Measurements from ENCODE around the gene GALNT6. TPM values are rescaled to one million over a fixed set of nuclear protein-coding genes. Genes with fewer than 3 reads are reported as not detected.
A peak's percentile ranks its signal among the peaks of the same experiment; 100 is the strongest.
"Not testable (repeated sequence)": the region's sequence is repeated elsewhere in the genome, so short reads cannot be mapped to it uniquely, and the experiment has no call there.

GALNT6 gene
- total RNA-seq, 6 experiments from 2014 or later: 68.2 to 93.9 (median 71.7) TPM

DNA sequence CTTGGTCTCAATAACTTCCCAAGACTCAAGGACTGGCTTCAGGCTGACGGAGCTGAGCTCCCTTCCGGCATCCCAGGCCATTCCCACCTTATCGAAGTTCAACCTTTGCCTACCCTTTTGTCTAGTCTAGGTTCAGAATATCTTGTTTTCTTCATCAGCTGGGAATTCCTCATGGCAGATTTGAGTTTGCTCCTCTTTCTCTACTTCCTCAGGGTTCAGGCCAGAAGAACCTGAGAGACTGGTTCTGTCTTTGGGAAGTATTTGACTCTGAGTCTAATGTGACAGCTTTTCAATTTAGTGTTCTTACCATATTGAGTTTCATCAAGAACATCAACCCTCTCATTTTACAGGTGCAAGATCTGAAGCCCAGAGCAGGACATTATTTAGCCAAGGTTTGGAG, 69.3 kb downstream of the GALNT6 start:
- Mint-ChIP-seq H3K4me3 (no peak overlapping the region), H3K4me1 (ENCODE audit: low read depth) (peaks cover 30% of the 10 kb centered on the region), H3K27me3 (ENCODE audit: insufficient read depth) (peaks cover 3% of the 10 kb centered on the region), H3K27ac (no peak overlapping the region), H3K36me3 (ENCODE audit: low read depth) (no peaks in the 10 kb centered on the region), H3K9me3 (no peaks in the 10 kb centered on the region)
- DNase-seq: no peak
- TF ChIP-seq, protein P1, sequence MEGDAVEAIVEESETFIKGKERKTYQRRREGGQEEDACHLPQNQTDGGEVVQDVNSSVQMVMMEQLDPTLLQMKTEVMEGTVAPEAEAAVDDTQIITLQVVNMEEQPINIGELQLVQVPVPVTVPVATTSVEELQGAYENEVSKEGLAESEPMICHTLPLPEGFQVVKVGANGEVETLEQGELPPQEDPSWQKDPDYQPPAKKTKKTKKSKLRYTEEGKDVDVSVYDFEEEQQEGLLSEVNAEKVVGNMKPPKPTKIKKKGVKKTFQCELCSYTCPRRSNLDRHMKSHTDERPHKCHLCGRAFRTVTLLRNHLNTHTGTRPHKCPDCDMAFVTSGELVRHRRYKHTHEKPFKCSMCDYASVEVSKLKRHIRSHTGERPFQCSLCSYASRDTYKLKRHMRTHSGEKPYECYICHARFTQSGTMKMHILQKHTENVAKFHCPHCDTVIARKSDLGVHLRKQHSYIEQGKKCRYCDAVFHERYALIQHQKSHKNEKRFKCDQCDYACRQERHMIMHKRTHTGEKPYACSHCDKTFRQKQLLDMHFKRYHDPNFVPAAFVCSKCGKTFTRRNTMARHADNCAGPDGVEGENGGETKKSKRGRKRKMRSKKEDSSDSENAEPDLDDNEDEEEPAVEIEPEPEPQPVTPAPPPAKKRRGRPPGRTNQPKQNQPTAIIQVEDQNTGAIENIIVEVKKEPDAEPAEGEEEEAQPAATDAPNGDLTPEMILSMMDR (IDR thresholded peaks at IDR 0.05): no peak

DNA sequence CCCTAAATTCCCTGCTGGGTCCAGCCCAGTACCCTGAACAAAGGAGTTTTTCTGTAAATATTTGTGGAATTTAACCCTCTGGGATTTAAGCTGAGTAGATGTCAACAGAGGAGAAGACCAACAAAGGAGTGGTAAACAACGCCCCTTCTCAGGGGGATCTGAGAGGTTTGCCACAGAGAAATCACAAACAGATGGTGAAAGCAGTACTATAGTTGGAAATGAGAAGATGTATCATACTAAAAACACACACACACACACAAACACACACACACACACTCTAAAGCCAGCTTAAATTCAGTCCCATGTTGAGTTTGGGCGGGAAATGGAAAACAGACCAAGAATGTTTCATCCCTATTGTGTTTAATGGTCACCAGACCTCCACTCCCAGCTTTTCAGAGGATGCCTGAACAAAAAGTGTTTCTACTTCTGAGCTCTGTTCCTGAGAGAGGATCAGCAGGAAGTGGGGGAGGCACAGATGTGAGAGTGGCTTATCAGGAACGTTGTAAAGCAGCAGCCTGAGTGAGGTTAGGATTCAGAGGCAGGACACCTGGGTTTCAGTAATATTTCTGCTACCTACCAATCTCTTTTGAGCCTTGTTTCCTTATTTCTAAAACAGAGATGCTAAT, 70.4 kb downstream of the GALNT6 start:
- H3K4me3 Mint-ChIP-seq: peak overlapping the region; percentile 13; the same call in 1 of the 2 replicates

DNA sequence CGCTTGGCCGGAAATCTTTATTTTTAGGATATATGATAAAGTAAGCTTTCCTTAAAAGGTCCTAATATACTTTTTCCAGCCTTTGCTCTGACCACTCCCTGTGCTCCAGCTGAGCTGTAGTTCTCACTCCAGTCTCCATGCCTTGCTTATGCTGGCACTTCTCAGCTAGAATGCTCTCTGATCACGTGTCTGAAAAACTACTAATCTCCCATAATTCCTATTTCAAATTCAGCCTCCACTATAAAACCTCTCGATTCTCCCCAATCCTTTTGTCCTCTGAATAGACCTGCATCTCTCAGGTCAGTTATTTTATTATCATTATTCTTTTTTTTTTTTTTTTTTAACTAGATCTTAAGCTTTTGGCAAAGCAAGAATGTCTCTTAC, 70.9 kb downstream of the GALNT6 start:
- DNase-seq: no peak
- Mint-ChIP-seq H3K36me3 (ENCODE audit: low read depth) (no peaks in the 10 kb centered on the region), H3K9me3 (no peaks in the 10 kb centered on the region), H3K27me3 (ENCODE audit: insufficient read depth) (peaks cover 3% of the 10 kb centered on the region), H3K4me1 (ENCODE audit: low read depth) (peaks cover 21% of the 10 kb centered on the region), H3K4me3 (no peak overlapping the region), H3K27ac (no peak overlapping the region)
- TF ChIP-seq, protein P1 (IDR thresholded peaks at IDR 0.05): no peak

More for the DNA sequence above, 70.4 kb downstream of the GALNT6 start:
- no peak overlapping the region for H3K27ac Mint-ChIP-seq
- DNase-seq: no peak
- H3K9me3 Mint-ChIP-seq: no peaks in the 10 kb centered on the region
- peaks cover 21% of the 10 kb centered on the region for H3K4me1 Mint-ChIP-seq (ENCODE audit: low read depth)
- H3K27me3 Mint-ChIP-seq (ENCODE audit: insufficient read depth): peaks cover 3% of the 10 kb centered on the region
- TF ChIP-seq, protein P1 (IDR thresholded peaks at IDR 0.05): no peak
- H3K36me3 Mint-ChIP-seq (ENCODE audit: low read depth): no peaks in the 10 kb centered on the region

DNA sequence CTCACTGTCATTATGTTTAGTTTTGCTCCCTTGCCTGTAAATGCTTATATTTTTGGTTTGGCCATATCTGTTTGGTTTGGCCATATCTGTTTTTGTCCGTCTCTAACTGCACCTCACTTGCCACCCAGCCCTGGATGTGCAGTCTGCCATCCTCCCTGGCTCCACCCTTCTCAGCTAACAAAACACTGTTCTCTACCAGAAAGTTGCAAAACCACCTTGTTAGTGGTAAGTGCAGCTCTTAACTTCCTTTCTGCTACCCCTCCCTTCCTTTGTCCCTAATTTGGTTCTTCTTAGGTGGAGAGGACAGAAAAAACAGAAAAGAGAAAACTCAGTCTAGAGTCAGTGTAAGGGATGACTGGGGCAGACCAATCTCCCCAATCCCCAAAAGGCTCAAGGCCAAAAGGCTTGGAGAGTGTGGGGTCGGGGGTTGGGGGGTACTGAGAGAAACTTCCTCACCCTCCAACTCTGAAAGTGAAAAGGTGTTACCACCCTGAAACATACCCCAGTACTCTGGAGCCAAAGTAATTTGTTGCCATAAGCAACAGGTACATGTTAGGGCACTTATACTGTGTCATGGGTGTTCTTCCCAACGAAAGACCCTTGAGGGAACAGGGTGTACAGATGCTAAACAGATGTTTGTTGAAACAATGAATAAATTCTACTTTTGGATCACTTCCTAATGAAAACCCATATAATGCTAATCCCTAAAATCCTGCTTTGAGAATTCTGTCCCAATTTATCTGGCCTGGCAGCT, 72.2 kb downstream of the GALNT6 start:
- peaks cover 3% of the 10 kb centered on the region for H3K27me3 Mint-ChIP-seq (ENCODE audit: insufficient read depth)
- H3K4me1 Mint-ChIP-seq (ENCODE audit: low read depth): peaks cover 21% of the 10 kb centered on the region
- H3K27ac Mint-ChIP-seq: no peak overlapping the region

DNA sequence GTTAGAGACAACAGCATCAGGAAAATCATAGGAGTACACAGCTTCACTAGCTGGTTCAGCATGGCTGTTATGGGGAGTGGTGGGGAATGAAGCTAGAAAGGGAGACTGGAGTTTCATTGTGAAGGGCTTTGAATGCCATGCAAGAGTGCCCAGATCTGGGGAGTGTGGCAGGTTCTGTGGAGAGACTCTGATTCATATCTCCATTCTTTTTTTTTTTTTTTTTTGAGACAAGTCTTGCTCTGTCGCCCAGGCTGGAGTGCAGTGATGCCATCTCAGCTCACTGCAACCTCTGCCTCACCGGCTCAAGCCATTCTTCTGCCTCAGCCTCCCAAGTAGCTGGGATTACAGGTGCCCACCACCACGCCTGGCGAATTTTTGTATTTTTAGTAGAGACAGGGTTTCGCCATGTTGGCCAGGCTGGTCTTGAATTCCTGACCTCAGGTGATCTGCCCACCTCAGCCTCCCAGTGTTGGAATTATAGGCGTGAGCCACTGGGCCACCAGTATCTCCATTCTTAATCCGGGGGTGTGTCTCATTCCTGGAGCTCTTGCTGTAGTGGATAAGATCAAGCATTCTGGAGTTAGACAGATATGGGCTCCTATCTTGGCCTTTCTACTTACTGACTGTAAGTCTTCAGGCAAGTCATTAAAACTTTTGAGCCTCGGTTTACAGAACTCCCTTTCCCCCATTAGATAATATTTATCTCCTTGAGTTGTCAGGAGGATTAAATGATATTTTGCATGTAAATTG, 73.0 kb downstream of the GALNT6 start:
- not testable (repeated sequence) for DNase-seq; H3K4me3 Mint-ChIP-seq; H3K9me3 Mint-ChIP-seq; H3K27ac Mint-ChIP-seq; H3K36me3 Mint-ChIP-seq (ENCODE audit: low read depth); H3K27me3 Mint-ChIP-seq (ENCODE audit: insufficient read depth)
- H3K4me1 Mint-ChIP-seq (ENCODE audit: low read depth): peaks cover 21% of the 10 kb centered on the region

More for the DNA sequence above, 72.2 kb downstream of the GALNT6 start:
- TF ChIP-seq, protein P1 (IDR thresholded peaks at IDR 0.05): no peak
- no peaks in the 10 kb centered on the region for H3K9me3 Mint-ChIP-seq
- no peak overlapping the region for H3K4me3 Mint-ChIP-seq
- DNase-seq: no peak
- H3K36me3 Mint-ChIP-seq (ENCODE audit: low read depth): no peaks in the 10 kb centered on the region
